ENCODE results near the gene RBBP9.
A peak's percentile ranks its signal among the peaks of the same experiment; 100 is the strongest.
"Not testable (repeated sequence)": the region's sequence is repeated elsewhere in the genome, so short reads cannot be mapped to it uniquely, and the experiment has no call there.

The RBBP9 gene

DNA sequence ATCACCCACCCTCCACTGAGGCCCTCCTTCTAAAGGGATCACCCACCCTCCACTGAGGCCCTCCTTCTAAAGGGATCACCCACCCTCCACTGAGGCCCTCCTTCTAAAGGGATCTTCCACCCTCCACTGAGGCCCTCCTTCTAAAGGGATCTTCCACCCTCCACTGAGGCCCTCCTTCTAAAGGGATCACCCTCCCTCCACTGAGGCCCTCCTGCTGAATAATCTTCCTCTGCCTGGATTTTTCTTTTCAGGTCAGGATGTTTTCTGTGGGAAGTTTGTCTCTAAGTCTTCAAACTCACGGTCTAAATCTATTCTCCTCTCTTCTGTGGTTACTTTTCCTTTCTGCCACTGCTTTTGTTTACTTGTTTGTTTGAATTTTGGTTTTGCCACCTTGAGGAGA is 4.6 kb upstream of the RBBP9 start:
- not testable (repeated sequence) for DNase-seq

GRCh38 chr20:18497603-18498002 is 578 bp upstream of the RBBP9 start:
- no peak for DNase-seq

DNA sequence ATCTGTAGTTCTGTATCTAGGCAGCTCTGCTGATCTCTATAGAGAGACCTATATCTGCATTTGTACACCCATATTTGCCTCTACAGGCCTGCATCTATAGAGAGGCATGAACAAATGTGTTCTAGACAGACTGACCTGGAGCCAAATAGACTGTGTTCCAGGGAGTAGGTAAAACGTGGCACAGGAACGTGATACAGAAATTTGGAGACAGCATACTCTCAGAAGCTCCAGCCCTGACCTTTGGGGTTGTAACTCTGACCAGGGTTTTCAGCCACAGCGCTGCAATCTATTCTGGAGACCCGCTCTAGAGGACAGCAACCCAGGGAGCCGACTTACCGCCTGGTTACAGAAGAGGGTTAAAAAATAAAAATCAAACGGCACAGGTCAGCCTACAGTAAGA is 983 bp downstream of the RBBP9 start:
- DNase-seq = peak; percentile 3

DNA sequence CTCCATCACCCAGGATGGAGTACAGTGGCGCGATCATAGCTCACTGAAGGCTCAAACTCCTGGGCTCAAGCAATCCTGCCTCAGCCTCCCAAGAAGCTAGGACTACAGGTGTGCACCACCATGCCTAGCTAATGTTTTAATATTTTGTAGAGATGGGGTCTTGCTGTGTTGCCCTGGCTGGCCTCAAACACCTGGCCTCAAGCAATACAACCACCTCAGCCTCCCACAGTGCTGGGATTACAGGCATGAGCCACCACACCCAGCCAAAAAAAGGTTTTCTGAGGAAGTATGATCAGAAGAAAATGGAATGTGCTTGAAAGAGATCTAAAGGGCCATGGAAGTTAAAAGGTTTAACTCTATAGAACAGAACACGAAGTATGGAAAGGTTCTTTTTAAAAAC is 8.7 kb downstream of the RBBP9 start:
- no peak for DNase-seq

DNA sequence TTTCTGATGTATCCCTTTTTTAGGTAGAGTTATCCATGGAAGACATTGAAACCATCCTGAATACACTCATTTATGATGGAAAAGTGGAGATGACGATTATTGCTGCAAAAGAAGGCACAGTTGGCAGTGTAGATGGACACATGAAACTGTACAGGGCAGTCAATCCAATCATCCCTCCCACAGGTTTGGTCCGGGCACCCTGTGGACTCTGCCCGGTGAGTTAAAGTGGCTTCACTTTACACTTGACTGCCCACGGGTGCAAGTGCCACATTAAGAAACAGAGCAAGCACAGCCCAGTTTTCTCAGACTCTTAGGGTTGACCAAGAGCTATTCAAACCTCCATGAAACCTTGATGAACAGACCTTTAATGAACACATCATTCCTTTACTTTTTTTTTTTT is 15.4 kb downstream of the RBBP9 start:
- no peak for DNase-seq

DNA sequence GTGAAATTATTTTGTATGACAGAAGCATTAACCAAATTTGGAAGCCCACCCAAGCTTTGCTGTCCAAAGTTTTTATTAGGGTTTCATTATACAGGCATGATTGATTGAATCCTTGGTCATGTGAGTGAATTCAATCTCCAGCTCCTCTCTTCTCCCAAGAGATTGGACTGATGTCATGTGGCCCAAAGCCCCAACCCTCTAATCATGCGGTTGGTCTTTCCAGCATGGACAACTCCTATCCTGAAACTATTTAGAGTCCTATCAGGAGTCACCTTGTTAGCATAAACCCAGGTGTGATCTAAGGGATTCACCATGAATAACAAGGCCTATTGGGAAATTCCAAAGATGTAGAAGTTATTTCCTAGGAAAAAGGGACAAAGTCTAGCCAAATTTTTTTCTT is 19.2 kb downstream of the RBBP9 start:
- no peak for DNase-seq

- no peak for DNase-seq
These were observed 19.8 kb downstream of the RBBP9 start for GRCh38 chr20:18477218-18477617.

- DNase-seq = peak; percentile 95
These were observed 29.9 kb downstream of the RBBP9 start, which contains the start of the genes DZANK1 and POLR3F for GRCh38 chr20:18466894-18467730. Gene DZANK1, minus strand, starts transcription at chr20:18467030. Its CDS starts 1,672 bp downstream, at chr20:18465358. Gene POLR3F, plus strand, starts transcription at chr20:18467390. Its CDS starts 117 bp downstream, at chr20:18467507.

GRCh38 chr20:18466574-18466893 is 30.5 kb downstream of the RBBP9 start:
- no peak for DNase-seq

DNA sequence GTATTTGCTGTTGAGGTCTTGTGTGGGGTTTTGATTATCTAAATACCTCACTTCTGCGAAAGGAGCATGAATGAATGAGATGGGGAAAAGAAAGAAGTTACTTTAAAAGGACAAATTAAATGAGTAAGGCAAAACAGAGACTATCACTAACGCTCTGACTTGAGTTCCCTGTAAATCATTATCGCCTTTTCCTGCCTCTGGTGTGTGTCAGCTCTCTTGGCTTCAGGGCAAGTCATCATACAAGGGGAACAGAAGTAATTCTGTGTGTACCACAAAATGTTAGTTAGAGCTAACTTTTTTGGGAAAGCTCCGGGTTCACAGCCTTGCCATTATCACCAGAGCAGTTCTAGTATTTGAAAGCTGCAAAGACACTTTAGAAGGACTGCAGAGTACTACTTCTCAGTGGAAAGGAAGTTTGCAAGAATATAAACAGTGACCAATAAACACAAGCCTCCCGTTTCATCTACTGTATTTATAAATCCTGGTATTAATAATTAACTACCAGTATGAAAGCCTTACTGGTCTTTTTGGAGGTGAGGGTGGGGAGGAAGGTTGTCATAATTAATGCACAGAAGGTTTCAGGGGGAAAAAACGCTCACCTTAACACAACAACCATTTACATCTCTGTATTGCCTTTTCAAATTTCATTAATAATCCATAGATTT is 31.4 kb downstream of the RBBP9 start:
- no peak for DNase-seq

DNA sequence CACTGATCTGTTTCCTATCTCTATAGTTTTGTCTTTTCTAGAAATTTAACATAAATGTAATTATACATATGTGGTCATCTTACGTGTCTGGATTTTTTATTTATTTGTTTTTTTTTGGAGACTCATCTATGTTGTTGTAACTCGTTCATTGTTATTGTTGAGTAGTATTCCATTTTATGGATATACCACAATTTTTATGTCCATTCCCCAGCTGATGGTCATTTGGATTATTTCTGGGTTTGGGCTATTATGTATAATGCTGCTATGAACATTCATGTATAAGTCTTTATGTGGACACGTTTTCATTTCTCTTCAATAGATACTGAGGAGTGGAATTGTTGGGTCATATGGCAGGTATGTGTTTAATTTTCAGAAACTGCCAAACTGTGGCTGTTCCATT is 40.4 kb downstream of the RBBP9 start:
- DNase-seq = no peak

- peak; percentile 21 for DNase-seq
These were observed 53.1 kb downstream of the RBBP9 start for GRCh38 chr20:18443886-18444285.

GRCh38 chr20:18440403-18440802 is 56.6 kb downstream of the RBBP9 start:
- no peak for DNase-seq

GRCh38 chr20:18436847-18437246 is 60.2 kb downstream of the RBBP9 start:
- DNase-seq = no peak

Data from fibroblast of upper back skin (primary cell).